Prostate gland (tissue), 2 donors: ENCODE data around the gene TMEM109. TPM values are rescaled to one million over a fixed set of nuclear protein-coding genes. Genes with fewer than 3 reads are reported as not detected.

Source experiments
- DNase-seq: peaks from one replicate; pipeline ENCODE4 v3.0.0-alpha.2; 2019; ENCODE audit warnings: low spot score
- H3K27ac ChIP-seq, 2 donors: fragments of 200-600 bp; sonication (generic); 2 replicates each; pipeline ENCODE4 v1.5.1; 2017 to 2019
- H3K27me3 ChIP-seq: fragments of 200-600 bp; sonication (generic); replicated peaks from 2 replicates; pipeline ENCODE4 v1.5.1; 2019; ENCODE audit not compliant: insufficient read depth
- H3K36me3 ChIP-seq, 2 donors: fragments of 200-600 bp; sonication (generic); 1 replicate in 1 of 2; 2 replicates in 1 of 2; pipeline versions ENCODE4 v1.5.1 to v1.8.1; 2017 to 2019
- H3K4me1 ChIP-seq: fragments of 200-600 bp; sonication (generic); replicated peaks from 2 replicates; pipeline ENCODE4 v1.5.1; 2019
- H3K4me3 ChIP-seq, 2 donors: fragments of 200-600 bp; sonication (generic); 2 replicates each; pipeline ENCODE4 v1.5.1; 2017 to 2019
- H3K9me3 ChIP-seq: fragments of 200-600 bp; sonication (generic); 2 replicates; pipeline ENCODE4 v1.5.1; 2017
- CTCF ChIP-seq, 4 experiments: fragments of 200-600 bp in 2 of 4; fragments of 450-650 bp in 2 of 4; sonication (generic) in 2 of 4; IDR thresholded peaks; 1 replicate in 3 of 4; 2 replicates in 1 of 4; pipeline ENCODE4 v1.5.1; 2016 to 2019; ENCODE audit warnings: antibody characterized with exemption in 4 of 4, mild to moderate bottlenecking in 2 of 4, moderate library complexity in 2 of 4
- POLR2A ChIP-seq: fragments of 450-650 bp; IDR thresholded peaks from one replicate; pipeline ENCODE4 v1.6.1; 2016; ENCODE audit warnings: antibody characterized with exemption, mild to moderate bottlenecking
- POLR2AphosphoS5 ChIP-seq: sonication (generic); formaldehyde crosslinking; IDR thresholded peaks from one replicate; pipeline ENCODE4 v1.6.1; 2017; ENCODE audit warnings: antibody characterized with exemption
- whole genome bisulfite sequencing: methylation state at CpG from one replicate; pipeline ENCODE4 v1.1.5; 2018; 5-methylcytosine and 5-hydroxymethylcytosine counted together
- intact Hi-C: fragments of 100-400 bp; cut with DNase I; formaldehyde crosslinking; loops from one replicate; pipeline ENCODE4 v1.14.2; 2022
- total RNA-seq, 2 donors: library from RNA; depleted of rRNA; stranded (reverse); fragments of >200 nt; gene quantifications; one replicate each; pipeline ENCODE4 v1.1.0, GENCODE V29; 2016

TMEM109 gene
- total RNA-seq, 2 donors from 2014 or later: 106 to 122 TPM

GRCh38 chr11:60939301-60939700, 25.3 kb downstream of the TMEM109 start:
- Histone ChIP-seq H3K4me1 (no peaks in the 10 kb centered on the region), H3K27ac (no peak overlapping the region), H3K9me3 (no peaks in the 10 kb centered on the region), H3K4me3 (no peak overlapping the region), H3K27me3 (no peaks in the 10 kb centered on the region), H3K36me3 (no peaks in the 10 kb centered on the region)
- no peak for DNase-seq
- TF ChIP-seq CTCF (IDR thresholded peaks at IDR 0.05) (no peak), POLR2A (no peak), POLR2AphosphoS5 (no peak)
- intact Hi-C loops: no loop called here
- whole genome bisulfite sequencing: 89% methylated on average over 7 of the region's 7 CpGs

DNA sequence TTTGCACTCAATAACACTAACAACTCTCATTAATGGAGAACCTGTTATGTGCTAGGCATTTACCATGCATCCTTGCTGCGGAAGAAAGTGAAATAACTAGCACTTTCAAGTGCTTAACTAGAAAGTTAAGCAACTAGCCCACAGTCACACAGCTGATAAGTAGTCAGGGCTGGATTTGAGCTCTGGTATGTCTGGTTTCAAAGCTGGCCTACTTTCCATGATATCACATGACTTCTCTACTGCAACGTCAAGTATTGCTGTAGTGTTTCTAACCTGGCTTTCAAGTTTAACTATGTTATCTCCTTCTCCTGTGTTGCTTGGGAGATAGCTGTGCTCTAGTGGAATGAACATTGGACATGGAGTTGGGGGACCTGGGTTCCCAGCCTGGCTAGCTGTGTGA, 25.9 kb downstream of the TMEM109 start:
- intact Hi-C loops: no loop called here
- no peak for TF ChIP-seq POLR2A
- no peak for TF ChIP-seq CTCF (IDR thresholded peaks at IDR 0.05)
- TF ChIP-seq POLR2AphosphoS5: no peak
- Histone ChIP-seq H3K27ac (no peak overlapping the region), H3K27me3 (no peaks in the 10 kb centered on the region), H3K9me3 (no peaks in the 10 kb centered on the region), H3K36me3 (no peaks in the 10 kb centered on the region), H3K4me3 (no peak overlapping the region), H3K4me1 (no peaks in the 10 kb centered on the region)
- WGBS: 60% methylated on average over 2 of the region's 2 CpGs
- DNase-seq: no peak

DNA sequence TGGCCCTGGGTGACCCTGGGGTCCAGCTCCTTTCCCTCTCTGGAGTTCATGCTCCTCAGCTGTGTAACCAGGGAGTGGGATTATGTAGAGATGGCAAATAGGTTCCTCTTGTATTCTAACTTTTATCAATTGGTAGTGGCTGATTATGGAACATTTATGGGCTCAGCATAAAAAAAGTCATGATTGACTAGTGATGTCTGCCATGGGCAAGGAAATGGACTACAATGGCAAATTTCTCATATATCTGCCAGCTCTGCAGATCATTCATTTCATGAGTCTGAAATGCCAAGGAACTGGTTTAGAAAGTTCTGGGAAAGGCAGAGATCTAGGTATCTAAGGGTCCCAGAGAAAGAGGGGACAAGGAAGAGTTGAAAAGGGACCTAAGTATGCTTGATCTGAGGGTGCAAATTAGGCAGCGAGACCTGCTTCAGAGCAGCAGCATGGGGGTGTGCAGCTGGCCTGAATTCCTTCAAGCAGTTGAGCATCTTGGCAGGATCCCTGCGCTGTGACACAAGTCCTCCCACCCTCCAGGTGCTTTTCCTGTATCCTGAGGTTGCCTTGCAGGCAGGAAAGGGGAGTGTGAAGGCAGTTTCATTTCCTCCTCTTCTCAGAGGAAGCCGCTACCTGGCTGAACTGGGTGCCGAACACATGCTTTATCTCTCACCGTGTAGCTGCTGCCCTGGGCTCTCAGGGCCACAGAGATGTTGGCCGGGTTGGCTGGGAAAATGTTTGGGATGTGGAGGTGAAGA, 27.6 kb downstream of the TMEM109 start:
- intact Hi-C loops: no loop called here
- Histone ChIP-seq H3K27ac (no peak overlapping the region), H3K27me3 (no peaks in the 10 kb centered on the region), H3K4me1 (no peaks in the 10 kb centered on the region), H3K36me3 (no peaks in the 10 kb centered on the region), H3K4me3 (no peak overlapping the region), H3K9me3 (no peaks in the 10 kb centered on the region)
- DNase-seq: no peak
- WGBS: 80% methylated on average over 6 of the region's 6 CpGs
- TF ChIP-seq POLR2A (no peak), CTCF (IDR thresholded peaks at IDR 0.05) (no peak), POLR2AphosphoS5 (no peak)

GRCh38 chr11:60942219-60942618, 28.3 kb downstream of the TMEM109 start:
- DNase-seq: no peak
- no peaks in the 10 kb centered on the region for H3K36me3 ChIP-seq
- no peaks in the 10 kb centered on the region for H3K9me3 ChIP-seq
- H3K27ac ChIP-seq: no peak overlapping the region
- no peak overlapping the region for H3K4me3 ChIP-seq
- no peaks in the 10 kb centered on the region for H3K27me3 ChIP-seq
- WGBS: 63% methylated on average over 4 of the region's 4 CpGs
- no peaks in the 10 kb centered on the region for H3K4me1 ChIP-seq
- TF ChIP-seq POLR2A (no peak), POLR2AphosphoS5 (no peak), CTCF (IDR thresholded peaks at IDR 0.05) (no peak)
- intact Hi-C loops: no loop called here

DNA sequence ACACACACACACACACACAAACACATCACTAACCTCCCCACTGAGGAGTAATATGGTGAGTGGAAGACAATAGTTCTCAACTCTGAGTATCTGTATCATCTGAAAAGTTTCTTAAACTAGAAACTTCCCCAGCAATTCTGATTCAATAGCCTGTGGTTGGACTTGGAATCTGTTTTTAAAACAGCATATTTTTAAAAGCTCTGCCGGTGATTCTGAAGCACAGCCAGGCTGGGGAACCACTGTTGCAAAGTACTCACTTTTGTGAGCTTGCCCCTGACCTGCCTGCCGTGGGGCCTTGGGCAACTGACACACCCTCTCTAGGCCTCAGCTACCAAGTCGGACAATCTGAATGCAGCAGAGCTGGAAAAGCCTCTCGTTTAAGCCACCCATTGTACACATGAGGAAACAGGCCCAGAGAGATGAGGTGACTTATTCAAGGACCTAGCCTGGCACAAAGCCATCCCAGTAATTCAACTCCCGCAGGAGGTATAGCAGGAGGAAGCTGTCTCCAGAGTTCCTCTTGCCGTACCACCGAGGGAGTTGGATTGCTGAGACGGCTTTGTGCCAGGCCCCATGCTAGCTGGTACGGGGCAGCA, 29.1 kb downstream of the TMEM109 start:
- Histone ChIP-seq H3K4me1 (no peaks in the 10 kb centered on the region), H3K27ac (no peak overlapping the region), H3K9me3 (no peaks in the 10 kb centered on the region), H3K36me3 (no peaks in the 10 kb centered on the region), H3K4me3 (no peak overlapping the region), H3K27me3 (no peaks in the 10 kb centered on the region)
- DNase-seq: peak; percentile 79
- WGBS: 33% methylated on average over 9 of the region's 9 CpGs
- intact Hi-C loops: no loop called here
- TF ChIP-seq POLR2AphosphoS5: peak; percentile 38
- TF ChIP-seq CTCF (IDR thresholded peaks at IDR 0.05): no peak
